Pancreas (tissue), 10 donors: ENCODE data around the gene TMED1. TPM values are rescaled to one million over a fixed set of nuclear protein-coding genes. Genes with fewer than 3 reads are reported as not detected.

Experiments used
- ATAC-seq, 4 donors: fragments of 200-7000 bp; cut with Tn5 transposase; one replicate each; pipeline versions ENCODE4 v1.8.0 to v1.9.1; 2020; ENCODE audit warnings: mild to moderate bottlenecking in 4 of 4, moderate library complexity in 4 of 4
- DNase-seq, 6 donors: peaks; one replicate each; pipeline ENCODE4 v3.0.0-alpha.2; 2020
- FAIRE-seq: peaks from 2 replicates; lab custom pipeline; 2012; peaks lifted over from hg19 to GRCh38; lab: Jason Lieb, UNC
- H3K27ac ChIP-seq, 4 donors: fragments of 200-600 bp; sonication (generic); 1 replicate in 3 of 4; 2 replicates in 1 of 4; pipeline versions ENCODE4 v1.5.0 to v1.8.0; 2020
- H3K27me3 ChIP-seq, 4 donors: fragments of 200-600 bp; one replicate each; pipeline ENCODE4 v1.8.0; 2021
- H3K36me3 ChIP-seq, 3 donors: fragments of 200-600 bp; sonication (generic) in 1 of 3; one replicate each; pipeline versions ENCODE4 v1.5.0 to v1.8.0; 2020 to 2021
- H3K4me1 ChIP-seq, 3 donors: fragments of 200-600 bp; one replicate each; pipeline ENCODE4 v1.8.0; 2021
- H3K4me3 ChIP-seq, 4 donors: fragments of 200-600 bp; sonication (generic) in 2 of 4; one replicate each; pipeline versions ENCODE4 v1.5.0 to v1.8.0; 2020 to 2021
- H3K9me3 ChIP-seq, 4 donors: fragments of 200-600 bp; one replicate each; pipeline ENCODE4 v1.8.0; 2021
- CTCF ChIP-seq, 4 donors: fragments of 200-600 bp; sonication (generic) in 3 of 4; IDR thresholded peaks; one replicate each; pipeline versions ENCODE4 v1.5.0 to v1.8.0; 2021; ENCODE audit warnings: antibody characterized with exemption in 4 of 4
- WGBS, 2 donors: extraction: QIAGEN DNeasy Blood & Tissue Kit; methylation state at CpG; one replicate each; pipeline ENCODE4 v1.1.7; 2013; 5-methylcytosine and 5-hydroxymethylcytosine counted together
- intact Hi-C, 3 donors: fragments of 100-400 bp; cut with DNase I; formaldehyde crosslinking; loops; one replicate each; pipeline versions ENCODE4 v1.11.1 to v1.14.2; 2022
- polyA plus RNA-seq, 2 donors: library from polyadenylated mRNA; stranded (reverse); fragments of 200-250 nt; gene quantifications; one replicate each; pipeline ENCODE4 v1.2.3, GENCODE V29; 2013
- total RNA-seq, 6 donors: library from RNA; stranded (reverse); fragmentation: NEBNext Ultra II Directional in 4 of 6; extraction: Animal tissue kit (Norgen Biotek cat#: 25700) in 4 of 6; gene quantifications; one replicate each; pipeline versions ENCODE4 v1.2.1 to v1.2.4, GENCODE V29; 2021 to 2023
- donor health status: healthy with polysubstance abuse.
- donor health status: DM: no; HTN: no; CAD: no; lungs with moderate emphysema.
- donor health status: DM: no; HTN: no; CAD: no.
- donor health status: control.
- donor health status: control.
- donor health status: Bipolar disorder and iron deficiency.
- donor health status: DM: yes; HTN: yes; CAD: no.
- donor health status: DM: no; HTN: no; CAD: no.
- donor health status: DM: no; HTN: no; CAD: no.
- donor health status: DM: yes; HTN: yes; CAD: no.

TMED1 gene
- total and polyA plus RNA-seq, 8 donors, result 13.6 to 32.3 (median 20.4) TPM

- no peak for DNase-seq
- Histone ChIP-seq H3K4me3 (no peak overlapping the region), H3K27ac (no peak overlapping the region), H3K36me3 (peaks cover 6 to 63% (median 27%) of the 10 kb centered on the region in 3 donors), H3K27me3 (no peaks in the 10 kb centered on the region), H3K4me1 (no peaks in the 10 kb centered on the region), H3K9me3 (no peaks in the 10 kb centered on the region)
- no peak for TF ChIP-seq CTCF (IDR thresholded peaks at IDR 0.05)
- WGBS, 2 donors, result 84 to 85% methylated on average over 17 to 19 of the region's 19 CpGs
- FAIRE-seq, result no peak
- ATAC-seq, result peak in 1 of 4 donors; percentile 11
- intact Hi-C loops, result no loop called here
Observed at GRCh38 chr19:10797541-10798256, 38.3 kb downstream of the TMED1 start.

- Histone ChIP-seq H3K27me3 (no peaks in the 10 kb centered on the region), H3K27ac (no peak overlapping the region), H3K36me3 (peaks cover 6 to 57% (median 31%) of the 10 kb centered on the region in 3 donors), H3K4me1 (no peaks in the 10 kb centered on the region), H3K9me3 (no peaks in the 10 kb centered on the region), H3K4me3 (no peak overlapping the region)
- FAIRE-seq (no peak), ATAC-seq (no peak), DNase-seq (no peak)
- TF ChIP-seq CTCF (IDR thresholded peaks at IDR 0.05), result no peak
- WGBS, 2 donors, result 91 to 97% methylated on average over 14 of the region's 14 CpGs
- intact Hi-C loops, result no loop called here
Observed at GRCh38 chr19:10797078-10797477, 38.9 kb downstream of the TMED1 start.

DNA sequence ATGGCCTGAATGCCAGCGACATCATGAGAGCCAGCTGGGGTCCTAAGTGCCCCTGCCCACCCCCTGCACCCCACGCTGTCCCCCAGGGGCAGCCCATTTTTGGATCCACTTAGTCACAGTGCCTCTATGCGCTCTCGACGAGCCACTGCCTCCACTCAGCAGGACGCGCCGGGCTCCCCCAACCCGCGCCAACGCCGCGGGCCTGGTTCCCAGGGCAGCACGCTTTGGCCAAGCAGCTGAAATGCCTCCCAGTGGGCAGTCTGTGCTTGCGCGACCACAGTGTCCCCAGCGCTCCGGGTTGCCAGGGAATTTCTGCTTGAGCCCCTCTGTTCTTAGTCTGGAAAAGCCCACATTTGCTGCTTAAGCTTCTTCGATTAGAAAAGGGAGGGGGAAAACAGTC is 39.4 kb downstream of the TMED1 start:
- Histone ChIP-seq H3K27me3 (no peaks in the 10 kb centered on the region), H3K36me3 (peaks cover 6 to 53% (median 32%) of the 10 kb centered on the region in 3 donors), H3K27ac (no peak overlapping the region), H3K4me3 (no peak overlapping the region), H3K9me3 (no peaks in the 10 kb centered on the region), H3K4me1 (no peaks in the 10 kb centered on the region)
- ATAC-seq (no peak), FAIRE-seq (no peak), DNase-seq (no peak)
- 93 to 94% methylated on average over 19 of the region's 19 CpGs for WGBS, 2 donors
- TF ChIP-seq CTCF (IDR thresholded peaks at IDR 0.05), result no peak
- intact Hi-C loops, result no loop called here

DNA sequence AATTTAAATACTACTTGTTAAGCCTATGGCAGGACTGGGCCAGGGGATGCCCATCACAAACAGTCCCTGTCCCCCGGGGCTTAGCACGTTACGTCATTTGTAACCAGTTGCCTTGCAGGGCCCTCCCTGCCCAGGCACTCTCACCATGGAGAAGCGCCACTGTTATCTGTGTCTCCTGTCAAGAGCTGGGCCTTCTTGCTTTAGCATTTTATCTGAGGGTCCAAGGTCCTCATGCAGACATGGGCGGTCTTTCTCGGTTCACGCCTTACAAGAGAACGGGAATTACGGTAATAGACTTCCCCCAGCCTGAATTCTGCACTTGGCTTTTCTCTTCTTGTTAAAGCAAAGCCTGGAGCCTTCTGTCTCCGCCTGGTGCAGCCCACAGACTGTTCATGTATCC is 46.1 kb downstream of the TMED1 start:
- Histone ChIP-seq H3K27me3 (no peaks in the 10 kb centered on the region), H3K9me3 (no peaks in the 10 kb centered on the region), H3K36me3 (peaks cover 3 to 58% (median 30%) of the 10 kb centered on the region in 3 donors), H3K4me3 (no peak overlapping the region), H3K27ac (no peak overlapping the region), H3K4me1 (no peaks in the 10 kb centered on the region)
- no peak for FAIRE-seq
- 93 to 94% methylated on average over 10 of the region's 10 CpGs for WGBS, 2 donors
- DNase-seq, result no peak
- intact Hi-C loops, result loop anchor here in 1 of 3 donors (10.0 kb wide), 1 partner anchor 75 kb away; the partner anchor contains the start of gene DNM2
- TF ChIP-seq CTCF (IDR thresholded peaks at IDR 0.05), result no peak
- no peak for ATAC-seq

GRCh38 chr19:10788146-10788545 is 47.9 kb downstream of the TMED1 start:
- Histone ChIP-seq H3K9me3 (no peaks in the 10 kb centered on the region), H3K4me3 (no peak overlapping the region), H3K36me3 (peaks cover 3 to 61% (median 33%) of the 10 kb centered on the region in 3 donors), H3K27me3 (no peaks in the 10 kb centered on the region), H3K4me1 (no peaks in the 10 kb centered on the region), H3K27ac (no peak overlapping the region)
- FAIRE-seq (no peak), ATAC-seq (no peak), DNase-seq (no peak)
- no peak for TF ChIP-seq CTCF (IDR thresholded peaks at IDR 0.05)
- 97% methylated on average over 8 of the region's 8 CpGs for WGBS, 2 donors
- intact Hi-C loops, result loop anchor here in 1 of 3 donors (10.0 kb wide), 1 partner anchor 73 kb away; the partner anchor contains the start of gene DNM2
